H1 (cell line): ENCODE results near the gene SPSB3.

ENCODE experiments used
- EGR1 ChIP-seq: IDR thresholded peaks from 2 replicates; pipeline ENCODE4 v1.6.1; 2011; ENCODE audit warnings: low read depth, low read length, borderline replicate concordance
- EZH2 ChIP-seq: fragments of 200-600 bp; sonication (generic); IDR thresholded peaks from 2 replicates; pipeline ENCODE4 v1.7.1; 2012; ENCODE audit warnings: low read depth, mild to moderate bottlenecking, moderate library complexity, low read length, inconsistent platforms; ENCODE audit not compliant: severe bottlenecking
- HDAC6 ChIP-seq: IDR thresholded peaks from one replicate; pipeline ENCODE4 v1.7.1; 2012; ENCODE audit warnings: low read depth, mild to moderate bottlenecking, inconsistent platforms, low read length, moderate library complexity
- RAD21 ChIP-seq, 2 experiments: IDR thresholded peaks in 1 of 2; conservative IDR thresholded peaks in 1 of 2; 2 replicates each; pipeline ENCODE4 v1.6.1; 2011; ENCODE audit warnings: low read depth in 2 of 2, low read length in 2 of 2, improper control_type of control experiment in 1 of 2, inconsistent platforms in 1 of 2, mild to moderate bottlenecking in 1 of 2, moderate library complexity in 1 of 2
- TF ChIP-seq, protein P1 (sequence below), 3 experiments: IDR thresholded peaks; 1 replicate in 2 of 3; 2 replicates in 1 of 3; pipeline versions ENCODE4 v1.5.1 to v1.6.1; 2011; ENCODE audit warnings: low read length in 3 of 3, mild to moderate bottlenecking in 3 of 3, inconsistent platforms in 2 of 3, low read depth in 1 of 3, moderate library complexity in 1 of 3; ENCODE audit not compliant: insufficient read depth in 1 of 3; ENCODE audit errors: control extremely low read depth in 1 of 3

DNA sequence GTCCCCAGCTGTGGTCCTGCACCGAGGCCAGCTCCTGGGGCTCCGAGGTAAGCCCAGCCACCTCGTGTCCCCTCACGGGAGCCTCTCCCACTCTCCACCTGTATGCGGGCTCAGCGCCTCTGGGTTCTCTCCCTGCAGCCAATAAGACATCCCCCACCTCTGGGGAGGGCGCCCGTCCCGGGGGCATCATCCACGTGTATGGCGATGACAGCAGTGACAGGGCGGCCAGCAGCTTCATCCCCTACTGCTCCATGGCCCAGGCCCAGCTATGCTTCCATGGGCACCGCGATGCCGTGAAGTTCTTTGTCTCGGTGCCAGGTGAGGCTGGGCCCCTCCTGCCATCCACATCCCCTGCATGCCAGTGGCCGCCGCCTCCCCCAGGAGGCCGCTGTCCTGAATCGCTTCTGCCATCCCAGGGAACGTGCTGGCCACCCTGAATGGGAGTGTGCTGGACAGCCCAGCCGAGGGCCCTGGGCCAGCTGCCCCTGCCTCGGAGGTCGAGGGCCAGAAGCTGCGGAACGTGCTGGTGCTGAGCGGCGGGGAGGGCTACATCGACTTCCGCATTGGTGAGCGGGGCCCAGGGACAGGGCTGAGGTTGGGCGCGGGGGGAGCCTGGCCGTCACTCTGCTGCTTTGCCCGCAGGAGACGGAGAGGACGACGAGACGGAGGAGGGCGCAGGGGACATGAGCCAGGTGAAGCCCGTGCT is 14.2 kb downstream of the SPSB3 start:
- no peak for TF ChIP-seq HDAC6
- no peak for TF ChIP-seq EZH2
- TF ChIP-seq, protein P1, sequence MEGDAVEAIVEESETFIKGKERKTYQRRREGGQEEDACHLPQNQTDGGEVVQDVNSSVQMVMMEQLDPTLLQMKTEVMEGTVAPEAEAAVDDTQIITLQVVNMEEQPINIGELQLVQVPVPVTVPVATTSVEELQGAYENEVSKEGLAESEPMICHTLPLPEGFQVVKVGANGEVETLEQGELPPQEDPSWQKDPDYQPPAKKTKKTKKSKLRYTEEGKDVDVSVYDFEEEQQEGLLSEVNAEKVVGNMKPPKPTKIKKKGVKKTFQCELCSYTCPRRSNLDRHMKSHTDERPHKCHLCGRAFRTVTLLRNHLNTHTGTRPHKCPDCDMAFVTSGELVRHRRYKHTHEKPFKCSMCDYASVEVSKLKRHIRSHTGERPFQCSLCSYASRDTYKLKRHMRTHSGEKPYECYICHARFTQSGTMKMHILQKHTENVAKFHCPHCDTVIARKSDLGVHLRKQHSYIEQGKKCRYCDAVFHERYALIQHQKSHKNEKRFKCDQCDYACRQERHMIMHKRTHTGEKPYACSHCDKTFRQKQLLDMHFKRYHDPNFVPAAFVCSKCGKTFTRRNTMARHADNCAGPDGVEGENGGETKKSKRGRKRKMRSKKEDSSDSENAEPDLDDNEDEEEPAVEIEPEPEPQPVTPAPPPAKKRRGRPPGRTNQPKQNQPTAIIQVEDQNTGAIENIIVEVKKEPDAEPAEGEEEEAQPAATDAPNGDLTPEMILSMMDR (IDR thresholded peaks at IDR 0.05; ENCODE audit: control extremely low read depth in 1 of 3, insufficient read depth in 1 of 3, low read depth in 1 of 3, low read length in 3 of 3) = no peak
- no peak for TF ChIP-seq RAD21 (IDR thresholded peaks at IDR 0.05 in 1 of 2, conservative IDR thresholded peaks at IDR 0.05 in 1 of 2; ENCODE audit: low read depth in 2 of 2, low read length in 2 of 2)
- TF ChIP-seq EGR1 = no peak
